BE2C (cell line): ENCODE measurements around the gene LSMEM2.

Source experiments
- DNase-seq: peaks from one replicate; pipeline ENCODE4 v3.0.0-alpha.2; 2020
- H3K27me3 ChIP-seq: fragments of 250-450 bp; sonication (Bioruptor Pico); 2 replicates; pipeline ENCODE4 v1.5.1; 2020; ENCODE audit warnings: mild to moderate bottlenecking
- H3K36me3 ChIP-seq: fragments of 250-450 bp; sonication (Bioruptor Pico); 2 replicates; pipeline ENCODE4 v1.5.1; 2020; ENCODE audit warnings: mild to moderate bottlenecking
- H3K4me1 ChIP-seq: fragments of 250-450 bp; sonication (Bioruptor Pico); 2 replicates; pipeline ENCODE4 v1.5.1; 2020
- H3K4me3 ChIP-seq: 2 replicates; pipeline ENCODE4 v1.5.1; 2011; ENCODE audit warnings: low read depth, low read length
- H3K9me3 ChIP-seq: fragments of 250-450 bp; sonication (Bioruptor Pico); 2 replicates; pipeline ENCODE4 v1.5.1; 2020
- TF ChIP-seq, protein P1 (sequence below): IDR thresholded peaks from 2 replicates; pipeline ENCODE4 v1.5.1; 2012; ENCODE audit warnings: mild to moderate bottlenecking, low read depth, low read length

LSMEM2 gene

DNA sequence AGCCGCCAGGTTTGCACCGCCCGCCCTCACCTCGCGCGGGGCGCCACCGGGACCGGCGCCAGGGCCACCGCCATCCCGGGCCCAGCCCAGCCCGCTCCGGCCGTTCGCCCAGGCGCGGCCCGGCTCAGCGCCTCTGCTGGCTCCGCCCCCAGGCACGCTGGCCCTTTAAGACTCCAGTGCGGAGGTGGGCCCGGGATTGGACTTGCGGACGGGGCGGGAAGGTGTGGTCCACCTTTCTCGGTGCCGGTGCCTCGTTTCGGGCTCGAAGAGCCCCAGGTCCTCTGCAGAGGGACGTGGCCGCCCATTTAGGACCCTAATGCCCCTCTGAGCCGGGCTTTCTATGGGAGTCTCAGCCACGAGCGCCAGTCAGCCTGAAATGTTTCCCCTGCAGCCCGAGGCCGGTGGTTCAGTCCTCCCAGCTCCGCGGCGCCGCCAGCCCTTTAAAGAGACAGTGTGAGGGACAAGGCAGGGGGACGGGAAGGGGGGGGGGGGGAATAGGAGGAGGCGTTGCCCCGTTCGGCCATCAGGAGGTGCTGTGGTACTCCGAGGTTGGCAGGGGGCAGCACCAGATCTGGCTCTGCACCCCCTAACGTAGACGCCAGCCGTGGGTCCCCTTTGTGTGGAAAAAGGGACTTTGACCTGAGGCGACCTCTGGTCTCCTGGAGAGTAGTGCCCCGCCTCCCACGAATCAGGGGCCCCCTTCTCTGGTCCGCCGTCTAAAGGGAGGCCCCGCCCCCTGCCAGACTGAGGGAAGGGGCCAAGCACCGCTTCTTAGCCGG, 42.6 kb downstream of the LSMEM2 start:
- Histone ChIP-seq H3K4me3 (peak overlapping the region; percentile 65), H3K36me3 (peaks cover 17% of the 10 kb centered on the region), H3K27me3 (no peaks in the 10 kb centered on the region), H3K9me3 (no peaks in the 10 kb centered on the region), H3K4me1 (peaks cover 3% of the 10 kb centered on the region)
- DNase-seq = peak; percentile 85
- TF ChIP-seq, protein P1, sequence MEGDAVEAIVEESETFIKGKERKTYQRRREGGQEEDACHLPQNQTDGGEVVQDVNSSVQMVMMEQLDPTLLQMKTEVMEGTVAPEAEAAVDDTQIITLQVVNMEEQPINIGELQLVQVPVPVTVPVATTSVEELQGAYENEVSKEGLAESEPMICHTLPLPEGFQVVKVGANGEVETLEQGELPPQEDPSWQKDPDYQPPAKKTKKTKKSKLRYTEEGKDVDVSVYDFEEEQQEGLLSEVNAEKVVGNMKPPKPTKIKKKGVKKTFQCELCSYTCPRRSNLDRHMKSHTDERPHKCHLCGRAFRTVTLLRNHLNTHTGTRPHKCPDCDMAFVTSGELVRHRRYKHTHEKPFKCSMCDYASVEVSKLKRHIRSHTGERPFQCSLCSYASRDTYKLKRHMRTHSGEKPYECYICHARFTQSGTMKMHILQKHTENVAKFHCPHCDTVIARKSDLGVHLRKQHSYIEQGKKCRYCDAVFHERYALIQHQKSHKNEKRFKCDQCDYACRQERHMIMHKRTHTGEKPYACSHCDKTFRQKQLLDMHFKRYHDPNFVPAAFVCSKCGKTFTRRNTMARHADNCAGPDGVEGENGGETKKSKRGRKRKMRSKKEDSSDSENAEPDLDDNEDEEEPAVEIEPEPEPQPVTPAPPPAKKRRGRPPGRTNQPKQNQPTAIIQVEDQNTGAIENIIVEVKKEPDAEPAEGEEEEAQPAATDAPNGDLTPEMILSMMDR = peak; percentile 36

DNA sequence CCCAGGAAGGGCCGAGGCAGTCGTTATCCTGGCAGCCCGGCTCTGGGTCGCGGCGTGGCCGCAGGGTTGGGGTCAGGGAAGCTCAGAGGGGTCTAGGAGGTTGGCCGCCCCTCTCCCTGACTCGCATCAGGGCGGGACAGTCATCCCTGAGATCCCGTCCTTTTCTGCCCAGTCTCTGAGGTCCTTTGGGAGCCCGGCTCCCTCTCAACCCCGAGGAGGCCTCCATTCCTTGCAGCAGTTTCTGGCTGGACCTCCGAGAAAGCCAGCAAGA, 43.2 kb downstream of the LSMEM2 start:
- TF ChIP-seq, protein P1 = no peak
- H3K36me3 ChIP-seq = peaks cover 17% of the 10 kb centered on the region
- H3K4me1 ChIP-seq = peaks cover 3% of the 10 kb centered on the region
- no peak for DNase-seq
- no peaks in the 10 kb centered on the region for H3K27me3 ChIP-seq
- H3K4me3 ChIP-seq = peak overlapping the region; percentile 21; the same call in 1 of the 2 replicates
- no peaks in the 10 kb centered on the region for H3K9me3 ChIP-seq

DNA sequence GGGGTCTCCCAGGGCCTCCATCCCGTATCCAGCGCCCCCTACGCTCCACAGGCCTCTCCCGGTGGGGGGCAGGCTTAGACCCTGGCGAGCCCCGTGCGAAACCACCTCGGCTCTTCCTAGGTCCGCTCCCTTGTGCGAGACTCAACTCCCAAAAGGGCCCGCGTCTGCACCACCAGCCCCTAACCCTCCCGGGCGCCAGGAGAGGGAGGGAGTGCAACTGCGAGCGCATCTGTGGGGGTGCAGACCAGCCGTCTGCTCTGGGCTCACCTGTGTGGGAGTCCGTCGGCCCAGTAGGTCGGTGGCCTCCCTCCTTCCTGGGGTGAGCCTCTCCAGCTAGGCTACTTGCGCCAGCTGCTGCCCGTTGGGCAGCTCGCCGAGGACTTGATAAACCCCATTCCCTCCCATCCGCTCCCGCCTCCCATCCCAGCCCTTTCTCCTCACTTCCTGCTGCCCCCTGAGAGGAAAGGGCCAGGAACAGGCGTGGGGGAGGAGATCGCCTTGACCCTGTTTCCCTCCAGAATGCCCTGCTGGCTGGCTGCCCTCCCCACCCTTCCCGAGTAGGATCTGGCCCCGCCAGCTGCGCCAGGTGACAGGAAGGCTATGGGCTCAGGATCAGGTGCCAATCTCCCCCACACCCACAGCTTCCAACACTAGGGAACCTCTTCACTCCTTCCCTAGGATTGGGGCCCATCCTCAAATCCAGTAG, 43.7 kb downstream of the LSMEM2 start, which contains the start of gene HYAL2:
HYAL2 (minus strand) TSS at position 360 of the 706 bp plus-strand sequence. CDS start 2,256 bp downstream, outside the sequence.
- TF ChIP-seq, protein P1 = no peak
- Histone ChIP-seq H3K27me3 (no peaks in the 10 kb centered on the region), H3K4me1 (peaks cover 3% of the 10 kb centered on the region), H3K9me3 (no peaks in the 10 kb centered on the region), H3K36me3 (peaks cover 17% of the 10 kb centered on the region), H3K4me3 (peak within 1 kb of the TSS; percentile 65)
- DNase-seq = no peak

DNA sequence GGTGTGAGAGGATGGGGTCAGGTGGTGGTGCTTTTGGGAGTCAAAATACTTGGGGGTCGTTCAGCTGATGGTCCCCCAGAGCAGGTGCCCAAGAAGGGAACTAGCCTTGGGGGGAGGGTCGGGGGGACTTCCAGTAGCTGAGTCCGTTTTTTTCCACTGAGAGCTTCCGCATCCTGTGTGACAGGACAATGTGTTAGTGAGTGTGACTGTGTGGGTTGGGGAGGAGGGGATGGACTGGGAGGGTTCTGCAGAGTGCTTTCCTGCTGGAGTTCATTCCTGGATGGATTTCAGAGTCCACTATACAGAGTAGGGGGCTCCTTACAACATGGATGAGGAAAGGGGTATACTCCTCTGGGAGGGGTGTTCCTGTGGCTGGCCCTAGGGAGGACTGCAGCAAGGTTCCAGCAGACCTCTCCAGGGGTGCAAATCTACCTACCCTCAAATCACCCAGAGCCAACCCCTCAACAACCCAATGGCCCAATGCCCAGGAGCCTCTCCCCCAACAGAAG, 44.3 kb downstream of the LSMEM2 start:
- DNase-seq = no peak
- Histone ChIP-seq H3K9me3 (no peaks in the 10 kb centered on the region), H3K4me1 (peaks cover 3% of the 10 kb centered on the region), H3K4me3 (no peak overlapping the region), H3K36me3 (peaks cover 17% of the 10 kb centered on the region), H3K27me3 (no peaks in the 10 kb centered on the region)
- TF ChIP-seq, protein P1 = no peak

DNA sequence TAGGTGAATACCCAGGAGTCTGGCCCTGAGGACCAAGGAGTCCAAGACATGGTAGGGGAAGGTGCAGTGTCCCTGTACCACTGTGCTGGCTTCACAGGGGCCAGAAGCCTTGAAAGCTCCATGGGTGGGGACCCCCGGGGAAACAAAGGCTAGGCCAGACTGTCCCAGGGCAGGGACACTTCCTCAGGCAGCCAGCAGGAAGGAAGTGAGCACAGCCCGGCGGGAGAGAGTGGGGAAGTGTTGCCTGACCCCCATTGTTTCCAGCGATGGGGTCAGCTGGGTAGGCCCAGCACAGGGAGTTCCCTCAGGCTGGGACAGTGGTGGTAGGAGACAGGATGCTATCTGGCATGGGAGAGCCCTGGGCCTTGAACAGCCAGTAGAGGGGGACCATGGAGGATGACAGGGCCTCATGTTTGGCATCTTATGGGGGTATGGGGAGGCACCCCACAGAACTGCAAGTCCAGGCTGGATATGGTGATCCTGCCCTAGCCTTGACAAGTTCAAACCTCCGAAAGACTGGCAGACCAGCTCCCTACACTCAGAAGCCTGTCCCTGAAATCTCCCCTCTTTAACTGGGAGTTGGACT, 44.8 kb downstream of the LSMEM2 start:
- H3K4me1 ChIP-seq = peaks cover 3% of the 10 kb centered on the region
- TF ChIP-seq, protein P1 = no peak
- no peak overlapping the region for H3K4me3 ChIP-seq

More for the DNA sequence above, 44.8 kb downstream of the LSMEM2 start:
- peaks cover 15% of the 10 kb centered on the region for H3K36me3 ChIP-seq
- no peaks in the 10 kb centered on the region for H3K27me3 ChIP-seq
- H3K9me3 ChIP-seq = no peaks in the 10 kb centered on the region
- no peak for DNase-seq
